Progenitor cell of endocrine pancreas (in vitro differentiated cells): ENCODE results near the gene BBS12. TPM values are rescaled to one million over a fixed set of nuclear protein-coding genes. Genes with fewer than 3 reads are reported as not detected.

Experiments
- DNase-seq: peaks from one replicate; pipeline ENCODE4 v3.0.0; 2021; ENCODE audit warnings: low spot score; ENCODE audit not compliant: unreplicated experiment
- H3K27ac Mint-ChIP-seq: 2 replicates; pipeline ENCODE4 v1.8.0; 2021; ENCODE audit warnings: mild to moderate bottlenecking, moderate library complexity, mixed read lengths
- H3K27me3 Mint-ChIP-seq: 2 replicates; pipeline ENCODE4 v1.8.0; 2021; ENCODE audit warnings: mixed read lengths
- H3K36me3 Mint-ChIP-seq: 2 replicates; pipeline ENCODE4 v1.8.0; 2022; ENCODE audit warnings: mixed read lengths; ENCODE audit not compliant: insufficient read depth
- H3K4me1 Mint-ChIP-seq: 2 replicates; pipeline ENCODE4 v1.8.0; 2021; ENCODE audit warnings: low read depth, mixed read lengths
- H3K4me3 Mint-ChIP-seq: 2 replicates; pipeline ENCODE4 v1.8.0; 2021; ENCODE audit warnings: low read depth, mild to moderate bottlenecking, moderate library complexity, mixed read lengths
- H3K9me3 Mint-ChIP-seq: 2 replicates; pipeline ENCODE4 v1.8.0; 2021; ENCODE audit warnings: low read depth, mixed read lengths
- total RNA-seq: library from RNA; stranded (reverse); gene quantifications from 2 replicates; pipeline ENCODE4 v1.2.1, GENCODE V29; 2021
- TF ChIP-seq, protein P1 (sequence below): fragments of 200-600 bp; sonication (generic); IDR thresholded peaks from one replicate; pipeline ENCODE4 v1.5.0; 2021; ENCODE audit warnings: antibody characterized with exemption, mild to moderate bottlenecking; ENCODE audit not compliant: unreplicated experiment

The BBS12 gene
- total RNA-seq, 1 donor from 2014 or later: 4.9 TPM

DNA sequence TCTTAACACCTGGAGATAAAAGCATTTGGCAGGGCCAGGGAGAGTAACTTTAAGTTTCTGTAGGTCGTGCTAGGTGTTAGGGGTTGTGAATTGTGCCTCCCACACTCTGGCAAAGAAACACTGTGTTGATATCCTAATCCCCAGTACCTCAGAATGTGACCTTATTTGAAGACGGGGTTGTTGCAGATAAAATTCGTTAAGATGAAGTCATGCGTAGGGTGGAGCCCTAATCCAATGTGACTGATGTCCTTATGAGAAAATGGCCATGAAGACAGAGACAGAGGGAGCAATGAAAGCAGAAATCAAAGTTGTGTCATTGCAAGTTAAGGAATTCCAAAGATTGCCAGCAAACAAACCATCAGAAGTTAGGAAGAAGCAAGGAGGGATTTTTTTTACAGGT, 40.5 kb upstream of the BBS12 start:
- no peaks in the 10 kb centered on the region for H3K9me3 Mint-ChIP-seq
- no peaks in the 10 kb centered on the region for H3K36me3 Mint-ChIP-seq
- TF ChIP-seq, protein P1, sequence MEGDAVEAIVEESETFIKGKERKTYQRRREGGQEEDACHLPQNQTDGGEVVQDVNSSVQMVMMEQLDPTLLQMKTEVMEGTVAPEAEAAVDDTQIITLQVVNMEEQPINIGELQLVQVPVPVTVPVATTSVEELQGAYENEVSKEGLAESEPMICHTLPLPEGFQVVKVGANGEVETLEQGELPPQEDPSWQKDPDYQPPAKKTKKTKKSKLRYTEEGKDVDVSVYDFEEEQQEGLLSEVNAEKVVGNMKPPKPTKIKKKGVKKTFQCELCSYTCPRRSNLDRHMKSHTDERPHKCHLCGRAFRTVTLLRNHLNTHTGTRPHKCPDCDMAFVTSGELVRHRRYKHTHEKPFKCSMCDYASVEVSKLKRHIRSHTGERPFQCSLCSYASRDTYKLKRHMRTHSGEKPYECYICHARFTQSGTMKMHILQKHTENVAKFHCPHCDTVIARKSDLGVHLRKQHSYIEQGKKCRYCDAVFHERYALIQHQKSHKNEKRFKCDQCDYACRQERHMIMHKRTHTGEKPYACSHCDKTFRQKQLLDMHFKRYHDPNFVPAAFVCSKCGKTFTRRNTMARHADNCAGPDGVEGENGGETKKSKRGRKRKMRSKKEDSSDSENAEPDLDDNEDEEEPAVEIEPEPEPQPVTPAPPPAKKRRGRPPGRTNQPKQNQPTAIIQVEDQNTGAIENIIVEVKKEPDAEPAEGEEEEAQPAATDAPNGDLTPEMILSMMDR: no peak
- no peak overlapping the region for H3K4me3 Mint-ChIP-seq
- no peak for DNase-seq
- H3K27ac Mint-ChIP-seq: no peak overlapping the region
- peaks cover 3% of the 10 kb centered on the region for H3K4me1 Mint-ChIP-seq
- H3K27me3 Mint-ChIP-seq: no peaks in the 10 kb centered on the region

DNA sequence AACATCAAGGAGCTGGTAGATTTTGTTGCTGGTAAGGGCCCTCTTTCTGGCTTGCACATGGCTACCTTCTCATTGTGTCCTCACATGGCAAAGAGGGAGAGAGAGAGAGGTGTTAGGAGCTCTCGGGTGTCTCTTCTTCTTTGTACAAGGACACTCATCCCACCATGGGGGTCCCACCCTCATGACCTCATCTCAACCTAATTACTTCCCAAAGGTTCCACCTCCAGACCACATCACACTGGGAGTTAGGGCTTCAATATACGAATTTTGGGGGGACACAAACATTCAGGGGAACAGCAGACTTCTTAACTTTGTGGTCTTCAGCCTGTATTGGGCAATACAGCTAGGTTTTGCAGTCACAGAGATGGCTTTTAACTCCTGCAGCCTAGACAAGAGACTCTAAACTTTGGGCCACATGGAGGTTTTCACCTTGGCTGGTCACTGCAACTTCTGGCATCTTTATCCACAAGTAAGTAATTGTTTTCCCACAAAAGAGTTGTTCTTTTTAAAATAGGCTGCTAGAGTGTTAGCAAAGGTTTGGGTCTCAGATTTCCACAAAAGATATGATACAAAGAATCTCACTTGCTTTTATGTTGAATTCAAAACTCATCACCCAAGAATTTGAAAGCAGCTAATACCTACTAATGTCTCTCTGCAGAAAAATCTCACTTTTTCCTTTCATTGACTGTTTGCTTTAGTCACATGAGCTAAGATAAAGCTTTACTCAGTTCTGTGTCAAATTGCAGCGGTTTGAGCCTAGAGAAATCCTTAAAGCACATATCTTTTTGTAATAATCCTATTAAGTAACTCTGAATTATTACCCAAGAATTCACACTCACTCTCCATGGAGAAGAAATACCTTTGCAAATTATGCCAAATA, 39.6 kb upstream of the BBS12 start:
- peaks cover 3% of the 10 kb centered on the region for H3K4me1 Mint-ChIP-seq
- H3K27me3 Mint-ChIP-seq: no peaks in the 10 kb centered on the region
- TF ChIP-seq, protein P1: no peak
- H3K27ac Mint-ChIP-seq: no peak overlapping the region
- no peaks in the 10 kb centered on the region for H3K36me3 Mint-ChIP-seq
- no peaks in the 10 kb centered on the region for H3K9me3 Mint-ChIP-seq
- no peak overlapping the region for H3K4me3 Mint-ChIP-seq
- no peak for DNase-seq

DNA sequence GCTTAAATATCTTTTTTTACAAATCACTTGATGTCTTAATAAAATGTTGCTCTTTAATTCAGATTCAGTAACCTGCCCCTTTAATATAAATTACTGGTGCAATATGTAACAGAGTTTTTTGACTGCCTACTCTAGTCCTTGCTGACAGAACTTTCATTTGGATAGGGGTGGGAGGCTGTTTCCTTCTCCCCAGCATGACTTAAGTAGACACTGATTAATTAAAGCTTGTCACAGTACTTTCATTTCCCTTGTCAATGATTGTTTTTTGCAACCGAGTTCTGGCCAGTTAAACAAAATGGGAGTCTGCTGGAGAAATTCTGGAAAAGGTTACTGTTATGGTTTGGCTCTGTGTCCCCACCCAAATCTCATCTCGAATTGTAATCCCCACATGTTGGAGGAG, 37.3 kb upstream of the BBS12 start:
- Mint-ChIP-seq H3K27ac (no peak overlapping the region), H3K36me3 (no peaks in the 10 kb centered on the region), H3K27me3 (no peaks in the 10 kb centered on the region), H3K4me1 (peaks cover 3% of the 10 kb centered on the region), H3K9me3 (no peaks in the 10 kb centered on the region), H3K4me3 (no peak overlapping the region)
- no peak for DNase-seq
- TF ChIP-seq, protein P1: no peak

DNA sequence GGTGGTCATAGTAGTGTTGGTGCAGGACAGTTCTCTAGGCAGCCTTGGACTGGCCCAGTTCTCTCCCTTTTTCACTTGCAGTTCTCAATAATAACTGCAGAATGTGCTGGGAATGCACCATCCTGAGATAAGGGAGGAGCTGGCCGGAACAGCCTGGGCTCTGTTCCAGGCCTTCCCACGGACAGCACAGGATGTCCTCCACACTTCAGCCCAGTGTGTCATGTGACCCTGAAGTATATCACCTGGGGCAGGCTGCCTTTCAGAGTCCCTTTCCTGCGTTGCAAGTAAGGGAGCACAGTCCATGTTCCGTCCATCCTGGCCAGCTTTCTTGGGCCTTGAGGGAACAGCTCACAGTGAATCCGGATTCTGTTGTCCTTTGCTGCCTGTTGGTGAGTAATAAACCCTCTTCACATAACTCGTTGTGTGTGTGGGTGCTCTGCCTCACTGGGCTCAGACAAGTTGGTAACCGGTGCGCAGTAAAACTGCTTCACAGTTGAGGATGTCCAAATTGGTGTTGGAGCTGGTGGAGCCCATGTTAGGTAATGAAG, 32.3 kb upstream of the BBS12 start:
- H3K4me1 Mint-ChIP-seq: no peaks in the 10 kb centered on the region
- TF ChIP-seq, protein P1: no peak
- H3K4me3 Mint-ChIP-seq: no peak overlapping the region
- no peaks in the 10 kb centered on the region for H3K36me3 Mint-ChIP-seq
- no peak for DNase-seq
- H3K9me3 Mint-ChIP-seq: no peaks in the 10 kb centered on the region
- no peaks in the 10 kb centered on the region for H3K27me3 Mint-ChIP-seq
- H3K27ac Mint-ChIP-seq: no peak overlapping the region

DNA sequence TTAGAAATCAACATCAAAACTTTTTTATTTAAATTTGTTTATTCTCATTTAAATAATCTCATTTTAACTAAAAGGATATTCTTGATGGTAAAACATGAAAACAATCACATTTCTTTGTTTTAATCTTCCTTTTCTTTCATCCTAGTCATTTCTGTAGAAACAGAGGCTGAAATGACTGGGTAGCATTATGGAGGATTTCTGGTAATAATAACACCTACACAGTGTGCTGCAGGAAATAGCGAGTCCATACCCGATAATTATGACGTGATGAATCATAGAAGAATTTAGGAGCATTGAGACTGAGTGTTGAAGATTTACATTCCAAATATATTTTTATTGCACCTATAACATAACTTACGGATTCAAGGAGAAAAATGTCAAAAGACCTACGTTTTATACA, 31.4 kb upstream of the BBS12 start:
- Mint-ChIP-seq H3K9me3 (no peaks in the 10 kb centered on the region), H3K27me3 (no peaks in the 10 kb centered on the region), H3K4me1 (no peaks in the 10 kb centered on the region), H3K27ac (no peak overlapping the region), H3K4me3 (no peak overlapping the region), H3K36me3 (no peaks in the 10 kb centered on the region)
- TF ChIP-seq, protein P1: no peak
- DNase-seq: no peak
